Kidney epithelial cell (primary cell): ENCODE results near the gene SND1. TPM values are rescaled to one million over a fixed set of nuclear protein-coding genes. Genes with fewer than 3 reads are reported as not detected.

Experiments used
- DNase-seq: peaks from one replicate; pipeline ENCODE4 v3.0.0-alpha.2; 2010; ENCODE audit warnings: low read depth
- H3K27me3 ChIP-seq: 2 replicates; pipeline ENCODE4 v1.6.0; 2011; ENCODE audit warnings: low read length; ENCODE audit not compliant: control insufficient read depth, insufficient read depth
- H3K36me3 ChIP-seq: 2 replicates; pipeline ENCODE4 v1.5.1; 2011; ENCODE audit warnings: low read length; ENCODE audit not compliant: control insufficient read depth, insufficient read depth
- H3K4me3 ChIP-seq: 2 replicates; pipeline ENCODE4 v1.5.1; 2011; ENCODE audit warnings: low read depth, mild to moderate bottlenecking, control low read depth, low read length
- CTCF ChIP-seq: IDR thresholded peaks from 2 replicates; pipeline ENCODE4 v1.5.1; 2011; ENCODE audit warnings: mild to moderate bottlenecking, moderate library complexity, low read length, control low read depth, inconsistent platforms; ENCODE audit not compliant: insufficient read depth, poor library complexity, severe bottlenecking
- total RNA-seq: library from RNA; depleted of rRNA; stranded (reverse); fragments of >200 nt; gene quantifications from 2 replicates; pipeline ENCODE4 v1.2.3, GENCODE V29; 2015

The SND1 gene
- total RNA-seq, 1 donor from 2014 or later = 257 TPM

GRCh38 chr7:127953423-127954356, 301.7 kb downstream of the SND1 start:
- Histone ChIP-seq H3K4me3 (no peak overlapping the region), H3K27me3 (no peaks in the 10 kb centered on the region), H3K36me3 (no peaks in the 10 kb centered on the region)
- no peak for TF ChIP-seq CTCF
- DNase-seq = no peak

- no peak overlapping the region for H3K4me3 ChIP-seq
- TF ChIP-seq CTCF = no peak
- no peak for DNase-seq
- no peaks in the 10 kb centered on the region for H3K27me3 ChIP-seq
- no peaks in the 10 kb centered on the region for H3K36me3 ChIP-seq
Measured at GRCh38 chr7:127954357-127954748, 302.4 kb downstream of the SND1 start.

GRCh38 chr7:127955051-127955531, 303.1 kb downstream of the SND1 start:
- no peak overlapping the region for H3K4me3 ChIP-seq
- H3K27me3 ChIP-seq = no peaks in the 10 kb centered on the region
- TF ChIP-seq CTCF = no peak
- H3K36me3 ChIP-seq = no peaks in the 10 kb centered on the region
- DNase-seq = no peak

- Histone ChIP-seq H3K27me3 (no peaks in the 10 kb centered on the region), H3K4me3 (no peak overlapping the region), H3K36me3 (no peaks in the 10 kb centered on the region)
- no peak for DNase-seq
- TF ChIP-seq CTCF = no peak
Measured at GRCh38 chr7:127957886-127958285, 305.9 kb downstream of the SND1 start.

- no peak for TF ChIP-seq CTCF
- H3K36me3 ChIP-seq = no peaks in the 10 kb centered on the region
- no peak for DNase-seq
- H3K27me3 ChIP-seq = no peaks in the 10 kb centered on the region
- no peak overlapping the region for H3K4me3 ChIP-seq
Measured at GRCh38 chr7:127959770-127960169, 307.8 kb downstream of the SND1 start.
